HEK293T (cell line): Measurements from ENCODE around the gene ACOX3.

Experiments
- CTCF ChIA-PET: fragments of 350-600 bp; formaldehyde crosslinking; extraction: SDS; loops from one replicate; lab custom pipeline; 2021; ENCODE audit warnings: antibody characterized with exemption, inconsistent platforms; lab: Yijun Ruan, JAX
- POLR2A ChIA-PET: fragments of 350-600 bp; formaldehyde crosslinking; extraction: SDS; loops from one replicate; lab custom pipeline; 2020; ENCODE audit warnings: antibody characterized with exemption, inconsistent platforms; lab: Yijun Ruan, JAX
- DNase-seq: peaks from one replicate; pipeline ENCODE4 v3.0.0; 2012; ENCODE audit warnings: mixed read lengths; ENCODE audit errors: extremely low spot score
- ARNT ChIP-seq: fragments of 450-650 bp; IDR thresholded peaks from 2 replicates; pipeline ENCODE4 v1.6.1; 2017; ENCODE audit warnings: mild to moderate bottlenecking
- BHLHE40 ChIP-seq: fragments of 450-650 bp; IDR thresholded peaks from 2 replicates; pipeline ENCODE4 v1.6.1; 2016; ENCODE audit warnings: mild to moderate bottlenecking, moderate library complexity, borderline replicate concordance
- CTBP1 ChIP-seq: fragments of 450-650 bp; IDR thresholded peaks from 2 replicates; pipeline ENCODE4 v1.6.1; 2016; ENCODE audit warnings: borderline replicate concordance
- ELF4 ChIP-seq: fragments of 450-650 bp; IDR thresholded peaks from 2 replicates; pipeline ENCODE4 v1.6.1; 2017; ENCODE audit warnings: antibody characterized with exemption
- FOXA1 ChIP-seq: fragments of 450-650 bp; IDR thresholded peaks from 2 replicates; pipeline ENCODE4 v1.6.1; 2016; ENCODE audit warnings: mild to moderate bottlenecking
- FOXK2 ChIP-seq: fragments of 450-650 bp; IDR thresholded peaks from 2 replicates; pipeline ENCODE4 v1.6.1; 2016; ENCODE audit warnings: mild to moderate bottlenecking
- FOXM1 ChIP-seq: fragments of 450-650 bp; IDR thresholded peaks from 2 replicates; pipeline ENCODE4 v1.6.1; 2017; ENCODE audit warnings: mild to moderate bottlenecking, borderline replicate concordance
- HDGF ChIP-seq: fragments of 450-650 bp; IDR thresholded peaks from 2 replicates; pipeline ENCODE4 v1.6.1; 2017; ENCODE audit warnings: antibody characterized with exemption, borderline replicate concordance
- L3MBTL2 ChIP-seq: fragments of 450-650 bp; conservative IDR thresholded peaks from 2 replicates; pipeline ENCODE4 v1.6.1; 2016; ENCODE audit warnings: mild to moderate bottlenecking
- LEF1 ChIP-seq: fragments of 450-650 bp; IDR thresholded peaks from 2 replicates; pipeline ENCODE4 v1.6.1; 2017; ENCODE audit warnings: mild to moderate bottlenecking, borderline replicate concordance
- NFRKB ChIP-seq: fragments of 450-650 bp; IDR thresholded peaks from 2 replicates; pipeline ENCODE4 v1.6.1; 2016; ENCODE audit warnings: mild to moderate bottlenecking, moderate library complexity
- SP1 ChIP-seq: fragments of 450-650 bp; IDR thresholded peaks from 2 replicates; pipeline ENCODE4 v1.6.1; 2017
- SUZ12 ChIP-seq: fragments of 450-650 bp; IDR thresholded peaks from 2 replicates; pipeline ENCODE4 v1.6.1; 2016; ENCODE audit warnings: mild to moderate bottlenecking
- TARDBP ChIP-seq: fragments of 450-650 bp; IDR thresholded peaks from 2 replicates; pipeline ENCODE4 v1.6.1; 2016
- ZNF384 ChIP-seq: fragments of 450-650 bp; IDR thresholded peaks from 2 replicates; pipeline ENCODE4 v1.6.1; 2016
- TF ChIP-seq, protein P1 (sequence below): fragments of 450-650 bp; IDR thresholded peaks from 2 replicates; pipeline ENCODE4 v1.6.1; 2016

ACOX3 gene

GRCh38 chr4:8381814-8382581, 58.5 kb downstream of the ACOX3 start:
- POLR2A ChIA-PET = no interaction called here
- CTCF ChIA-PET = no interaction called here
- no peak for TF ChIP-seq SUZ12
- TF ChIP-seq L3MBTL2 = no peak
- no peak for TF ChIP-seq BHLHE40
- no peak for TF ChIP-seq HDGF
- no peak for TF ChIP-seq NFRKB
- TF ChIP-seq, protein P1, sequence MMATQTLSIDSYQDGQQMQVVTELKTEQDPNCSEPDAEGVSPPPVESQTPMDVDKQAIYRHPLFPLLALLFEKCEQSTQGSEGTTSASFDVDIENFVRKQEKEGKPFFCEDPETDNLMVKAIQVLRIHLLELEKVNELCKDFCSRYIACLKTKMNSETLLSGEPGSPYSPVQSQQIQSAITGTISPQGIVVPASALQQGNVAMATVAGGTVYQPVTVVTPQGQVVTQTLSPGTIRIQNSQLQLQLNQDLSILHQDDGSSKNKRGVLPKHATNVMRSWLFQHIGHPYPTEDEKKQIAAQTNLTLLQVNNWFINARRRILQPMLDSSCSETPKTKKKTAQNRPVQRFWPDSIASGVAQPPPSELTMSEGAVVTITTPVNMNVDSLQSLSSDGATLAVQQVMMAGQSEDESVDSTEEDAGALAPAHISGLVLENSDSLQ = no peak
- no peak for TF ChIP-seq ELF4
- TF ChIP-seq FOXM1 = no peak
- no peak for TF ChIP-seq ARNT
- TF ChIP-seq ZNF384 = no peak
- no peak for TF ChIP-seq FOXA1
- no peak for TF ChIP-seq SP1
- no peak for TF ChIP-seq LEF1
- no peak for DNase-seq

GRCh38 chr4:8380511-8381415, 59.8 kb downstream of the ACOX3 start:
- CTCF ChIA-PET = no interaction called here
- no peak for DNase-seq
- POLR2A ChIA-PET = no interaction called here
- no peak for TF ChIP-seq SP1
- TF ChIP-seq HDGF = no peak
- TF ChIP-seq LEF1 = no peak
- TF ChIP-seq, protein P1 = no peak
- no peak for TF ChIP-seq FOXM1
- no peak for TF ChIP-seq CTBP1
- no peak for TF ChIP-seq ELF4
- TF ChIP-seq SUZ12 = no peak
- TF ChIP-seq BHLHE40 = no peak

DNA sequence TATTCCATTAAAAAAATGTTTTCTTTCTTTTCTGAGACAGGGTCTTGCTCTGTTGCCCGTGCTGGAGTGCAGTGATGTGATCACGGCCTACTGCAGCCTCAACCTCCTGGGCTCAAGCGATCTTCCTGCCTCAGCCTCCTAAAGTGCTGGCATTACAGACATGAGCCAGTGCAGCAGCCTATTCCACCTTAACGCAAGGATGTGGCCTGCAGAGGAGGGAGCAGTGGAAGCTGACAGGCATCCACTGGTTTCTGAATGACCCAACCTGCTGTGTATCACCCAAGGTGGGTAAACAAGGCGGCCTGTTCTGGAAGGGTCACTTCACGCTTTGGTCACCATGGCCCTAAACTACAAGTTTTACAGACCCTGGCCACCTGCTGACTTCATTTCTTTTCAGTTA, 60.8 kb downstream of the ACOX3 start:
- ChIA-PET POLR2A (no interaction called here), CTCF (no interaction called here)
- DNase-seq = no peak
- TF ChIP-seq BHLHE40 = no peak
- no peak for TF ChIP-seq NFRKB
- no peak for TF ChIP-seq ARNT
- no peak for TF ChIP-seq CTBP1
- TF ChIP-seq FOXM1 = no peak
- no peak for TF ChIP-seq SP1
- no peak for TF ChIP-seq LEF1
- TF ChIP-seq FOXK2 = no peak
- TF ChIP-seq, protein P1 = no peak
- TF ChIP-seq HDGF = no peak
- no peak for TF ChIP-seq ELF4
- no peak for TF ChIP-seq FOXA1
- no peak for TF ChIP-seq SUZ12
- TF ChIP-seq L3MBTL2 = no peak
- no peak for TF ChIP-seq ZNF384
- TF ChIP-seq TARDBP = no peak

- no peak for TF ChIP-seq L3MBTL2
- DNase-seq = no peak
- CTCF ChIA-PET = no interaction called here
- POLR2A ChIA-PET = no interaction called here
These were observed 61.2 kb downstream of the ACOX3 start for GRCh38 chr4:8379281-8379680.

DNA sequence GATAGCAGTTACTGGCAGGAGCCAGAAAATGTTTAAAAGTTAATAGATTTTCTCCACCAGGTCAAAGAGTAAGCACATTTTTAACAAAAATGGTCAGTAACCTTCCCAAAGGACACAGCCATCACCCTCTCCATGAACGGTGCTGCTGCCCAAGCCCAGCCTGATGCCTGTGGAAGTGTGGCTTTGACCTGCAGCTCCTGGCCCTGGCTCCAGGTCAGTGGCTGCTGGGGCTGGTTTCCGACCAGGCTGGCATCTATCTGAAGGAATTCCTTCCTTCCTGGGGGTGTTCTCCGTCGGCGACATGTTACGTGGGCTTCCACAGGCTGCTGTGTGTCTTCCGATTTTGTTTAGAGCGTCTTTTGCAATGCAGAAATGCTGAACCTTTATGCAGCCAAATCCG, 61.7 kb downstream of the ACOX3 start:
- POLR2A ChIA-PET = no interaction called here
- no peak for DNase-seq
- TF ChIP-seq BHLHE40 (no peak), CTBP1 (no peak), HDGF (no peak)
- CTCF ChIA-PET = no interaction called here

- DNase-seq = no peak
- no peak for TF ChIP-seq SP1
- no peak for TF ChIP-seq FOXK2
- no peak for TF ChIP-seq ARNT
- no peak for TF ChIP-seq ELF4
- no peak for TF ChIP-seq NFRKB
- no peak for TF ChIP-seq LEF1
- TF ChIP-seq, protein P1 = no peak
- no peak for TF ChIP-seq SUZ12
- TF ChIP-seq BHLHE40 = no peak
- no peak for TF ChIP-seq FOXA1
- TF ChIP-seq ZNF384 = no peak
- no peak for TF ChIP-seq L3MBTL2
- no peak for TF ChIP-seq HDGF
- TF ChIP-seq TARDBP = no peak
- TF ChIP-seq FOXM1 = no peak
- no peak for TF ChIP-seq CTBP1
- ChIA-PET CTCF (interaction anchor here (0.5 kb wide), 1 partner anchor 8 kb away, joined by 3 read pairs; no protein-coding TSS in a partner anchor), POLR2A (no interaction called here)
These were observed 62.3 kb downstream of the ACOX3 start for GRCh38 chr4:8378101-8378724.
